HCT116 (cell line): ENCODE measurements around the gene DENND1A. TPM values are rescaled to one million over a fixed set of nuclear protein-coding genes. Genes with fewer than 3 reads are reported as not detected.

Experiments used
- ATAC-seq: fragments of 200-7000 bp; cut with Tn5 transposase; 2 replicates; pipeline ENCODE4 v1.9.1; 2020; ENCODE audit warnings: mild to moderate bottlenecking, moderate library complexity
- BruUV-seq: library from RNA; stranded (reverse); fragments of 400-500 nt; replicated peaks from 2 replicates; lab custom pipeline; 2021; lab: Mats Ljungman, UMichigan
- CTCF ChIA-PET: fragments of 300-600 bp; sonication (Branson Sonifier 250); formaldehyde crosslinking; loops from one replicate; lab custom pipeline; 2021; ENCODE audit warnings: antibody characterized with exemption; lab: Charles Lee
- POLR2A ChIA-PET: fragments of 300-600, 350-600 bp; sonication (Branson Sonifier 250); formaldehyde crosslinking; loops from one replicate; lab custom pipeline; 2021; ENCODE audit warnings: antibody characterized with exemption; lab: Charles Lee
- RAD21 ChIA-PET, 2 experiments: fragments of 300-600 bp; sonication (Branson Sonifier 250); formaldehyde crosslinking; loops; one replicate each; lab custom pipeline; 2023; ENCODE audit warnings: low total read pairs in 2 of 2; ENCODE audit not compliant: uncharacterized antibody in 2 of 2, unreplicated experiment in 2 of 2, low non-redundant PET in 1 of 2; lab: Charles Lee
- DNase-seq: peaks from one replicate; pipeline ENCODE4 v3.0.0-alpha.2; 2010; ENCODE audit warnings: low read depth, low spot score
- H2AFZ ChIP-seq: fragments of 200-600 bp; shearing (Covaris generic), sonication (generic); 2 replicates; pipeline ENCODE4 v1.6.1; 2017; ENCODE audit warnings: low read depth, mixed run types, mixed read lengths, antibody characterized with exemption, low read length; ENCODE audit not compliant: poor library complexity, severe bottlenecking
- H3K27ac ChIP-seq: 2 replicates; pipeline ENCODE4 v1.5.1; 2012; ENCODE audit warnings: low read depth, low read length
- H3K27me3 ChIP-seq: fragments of 200-600 bp; sonication (generic); 2 replicates; pipeline ENCODE4 v1.6.1; 2016; ENCODE audit warnings: mixed run types, low read length, mixed read lengths; ENCODE audit not compliant: insufficient read depth
- H3K36me3 ChIP-seq, 2 experiments: fragments of 200-500 bp in 1 of 2; fragments of 200-600 bp in 1 of 2; sonication (Bioruptor generic) in 1 of 2; sonication (generic) in 1 of 2; 2 replicates each; pipeline versions ENCODE4 v1.5.1 to v1.6.1; 2014 to 2016; ENCODE audit warnings: low read length in 2 of 2, inconsistent platforms in 1 of 2, mixed read lengths in 1 of 2, mixed run types in 1 of 2; ENCODE audit not compliant: insufficient read depth in 2 of 2, control insufficient read depth in 1 of 2
- H3K4me1 ChIP-seq, 2 experiments: fragments of 200-600 bp in 1 of 2; sonication (generic) in 1 of 2; 2 replicates each; pipeline versions ENCODE4 v1.5.1 to v1.6.1; 2012 to 2017; ENCODE audit warnings: low read length in 2 of 2, inconsistent platforms in 1 of 2, mild to moderate bottlenecking in 1 of 2, mixed read lengths in 1 of 2, mixed run types in 1 of 2, moderate library complexity in 1 of 2; ENCODE audit not compliant: insufficient read depth in 2 of 2, control insufficient read depth in 1 of 2
- H3K4me2 ChIP-seq: fragments of 200-600 bp; sonication (generic); 2 replicates; pipeline ENCODE4 v1.6.1; 2017; ENCODE audit warnings: mixed run types, low read length, mixed read lengths
- H3K4me3 ChIP-seq, 2 experiments: fragments of 200-600 bp in 1 of 2; sonication (generic) in 1 of 2; replicated peaks in 1 of 2; 2 replicates each; pipeline ENCODE4 v1.5.1; 2011 to 2016; ENCODE audit warnings: low read length in 2 of 2, control low read depth in 1 of 2, low read depth in 1 of 2, mild to moderate bottlenecking in 1 of 2, mixed read lengths in 1 of 2, mixed run types in 1 of 2
- H3K79me2 ChIP-seq: fragments of 200-600 bp; sonication (generic); 2 replicates; pipeline ENCODE4 v1.6.1; 2017; ENCODE audit warnings: mild to moderate bottlenecking, mixed run types, low read length, moderate library complexity, mixed read lengths; ENCODE audit not compliant: insufficient read depth
- H3K9ac ChIP-seq: fragments of 200-600 bp; sonication (generic); 2 replicates; pipeline ENCODE4 v1.6.1; 2016; ENCODE audit warnings: low read length, mixed read lengths
- H3K9me2 ChIP-seq: fragments of 200-600 bp; sonication (generic), shearing (Covaris generic); 2 replicates; pipeline ENCODE4 v1.6.1; 2017; ENCODE audit warnings: mixed run types, mild to moderate bottlenecking, moderate library complexity; ENCODE audit not compliant: insufficient read depth
- H3K9me3 ChIP-seq, 2 experiments: fragments of 200-500 bp in 1 of 2; fragments of 200-600 bp in 1 of 2; sonication (Bioruptor generic) in 1 of 2; sonication (generic) in 1 of 2; 2 replicates each; pipeline ENCODE4 v1.6.1; 2014 to 2017; ENCODE audit warnings: low read length in 2 of 2, mixed read lengths in 2 of 2, inconsistent platforms in 1 of 2, low read depth in 1 of 2, mild to moderate bottlenecking in 1 of 2, mixed run types in 1 of 2, moderate library complexity in 1 of 2; ENCODE audit not compliant: control insufficient read depth in 1 of 2, insufficient read depth in 1 of 2
- H4K20me1 ChIP-seq: fragments of 200-600 bp; sonication (generic), shearing (Covaris generic); 2 replicates; pipeline ENCODE4 v1.6.1; 2017; ENCODE audit warnings: mixed run types, mild to moderate bottlenecking, moderate library complexity; ENCODE audit not compliant: insufficient read depth
- CBX3 ChIP-seq: IDR thresholded peaks from 2 replicates; pipeline ENCODE4 v1.6.1; 2012; ENCODE audit warnings: low read depth
- JUND ChIP-seq: IDR thresholded peaks from 2 replicates; pipeline ENCODE4 v1.6.1; 2012
- POLR2A ChIP-seq: IDR thresholded peaks from 2 replicates; pipeline ENCODE4 v1.7.0; 2011; ENCODE audit warnings: borderline replicate concordance; ENCODE audit not compliant: insufficient read depth, insufficient read length; ENCODE audit errors: extremely low read depth
- POLR2AphosphoS5 ChIP-seq: IDR thresholded peaks from 2 replicates; pipeline ENCODE4 v1.6.1; 2011; ENCODE audit warnings: mild to moderate bottlenecking, low read depth, low read length, moderate library complexity
- REST ChIP-seq: IDR thresholded peaks from 2 replicates; pipeline ENCODE4 v1.6.1; 2012; ENCODE audit warnings: low read depth
- SRF ChIP-seq: IDR thresholded peaks from 2 replicates; pipeline ENCODE4 v1.6.1; 2012; ENCODE audit warnings: low read depth
- YY1 ChIP-seq: IDR thresholded peaks from 2 replicates; pipeline ENCODE4 v1.6.1; 2011; ENCODE audit warnings: low read length, low read depth, moderate library complexity, mild to moderate bottlenecking; ENCODE audit not compliant: insufficient replicate concordance; ENCODE audit errors: extremely low read depth
- intact Hi-C: fragments of 100-400 bp; cut with micrococcal nuclease; formaldehyde crosslinking; loops from 2 replicates; pipeline ENCODE4 v1.10.0; 2022
- total RNA-seq: library from RNA; stranded (reverse); gene quantifications from one replicate; pipeline ENCODE4 v1.2.1, GENCODE V29; 2021; ENCODE audit not compliant: unreplicated experiment
- TF ChIP-seq, protein P1 (sequence below): IDR thresholded peaks from 2 replicates; pipeline ENCODE4 v1.6.1; 2012
- TF ChIP-seq, protein P2 (sequence below), 3 experiments: fragments of 200-600 bp in 1 of 3; sonication (generic) in 1 of 3; IDR thresholded peaks in 2 of 3; conservative IDR thresholded peaks in 1 of 3; 2 replicates each; pipeline ENCODE4 v1.5.1; 2012 to 2017; ENCODE audit warnings: low read depth in 2 of 3, low read length in 2 of 3, antibody characterized with exemption in 1 of 3, borderline replicate concordance in 1 of 3, control low read depth in 1 of 3, mild to moderate bottlenecking in 1 of 3, mixed read lengths in 1 of 3, mixed run types in 1 of 3, moderate library complexity in 1 of 3; ENCODE audit not compliant: insufficient read depth in 1 of 3

Gene DENND1A
- total RNA-seq, 1 experiment from 2014 or later = 33.0 TPM

DNA sequence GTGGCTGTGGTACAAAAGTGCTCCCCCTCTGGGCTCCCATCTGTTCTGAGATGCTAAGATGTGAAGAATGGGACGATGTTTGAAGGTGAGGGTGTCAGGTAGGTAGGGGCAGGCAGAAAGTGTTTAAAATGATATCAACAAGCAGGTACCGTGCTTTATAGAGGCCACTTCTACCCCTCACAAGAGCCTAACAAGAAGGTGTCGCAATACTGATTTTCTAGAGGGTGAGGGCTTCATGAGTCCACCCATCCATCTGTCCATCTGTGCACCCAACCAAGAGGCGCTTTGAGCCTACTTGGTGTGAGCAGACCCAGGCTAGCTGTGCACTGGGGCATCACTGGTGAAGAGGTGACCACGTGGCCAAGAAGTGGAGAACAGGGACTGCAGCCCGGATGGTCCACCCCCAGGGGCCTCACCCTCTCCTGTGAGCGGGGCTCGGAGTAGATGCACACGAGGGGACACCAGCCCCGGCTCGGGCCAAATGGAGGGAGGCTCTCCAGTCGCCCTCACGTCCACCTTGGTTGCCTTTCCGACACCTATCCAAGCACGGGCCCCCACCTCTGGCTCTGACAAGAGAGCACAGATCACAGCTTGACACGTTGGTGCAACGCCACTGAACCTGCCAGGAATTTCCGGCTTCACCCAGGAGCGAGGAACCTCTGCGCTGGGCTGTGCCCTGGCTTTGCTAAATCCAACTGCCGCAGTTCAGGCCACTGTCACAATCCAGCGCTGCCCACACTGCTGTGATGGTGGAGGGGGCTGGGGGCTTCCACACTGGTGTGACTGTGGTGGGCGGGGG is 539.4 kb downstream of the DENND1A start:
- Histone ChIP-seq H3K27me3 (no peaks in the 10 kb centered on the region), H3K9me3 (no peaks in the 10 kb centered on the region), H3K27ac (no peak overlapping the region), H4K20me1 (no peaks in the 10 kb centered on the region), H2AFZ (no peak overlapping the region), H3K4me1 (no peaks in the 10 kb centered on the region), H3K9ac (no peak overlapping the region), H3K36me3 (no peaks in the 10 kb centered on the region), H3K9me2 (no peaks in the 10 kb centered on the region), H3K4me2 (no peak overlapping the region), H3K79me2 (no peaks in the 10 kb centered on the region), H3K4me3 (no peak overlapping the region)
- ChIA-PET RAD21 (no interaction called here), CTCF (no interaction called here), POLR2A (no interaction called here)
- intact Hi-C loops = no loop called here
- DNase-seq (no peak), ATAC-seq (no peak)
- BruUV-seq = no TSS peak
- TF ChIP-seq SRF = no peak
- TF ChIP-seq POLR2AphosphoS5 = no peak
- TF ChIP-seq, all 23 proteins: peak for 0

- POLR2A ChIA-PET = no interaction called here
- intact Hi-C loops = loop anchor here (5.0 kb wide), 1 partner anchor 307 kb away; no protein-coding TSS in a partner anchor
- TF ChIP-seq CBX3 (no peak), JUND (no peak), POLR2A (no peak), YY1 (no peak), REST (no peak)
- TF ChIP-seq, protein P1, sequence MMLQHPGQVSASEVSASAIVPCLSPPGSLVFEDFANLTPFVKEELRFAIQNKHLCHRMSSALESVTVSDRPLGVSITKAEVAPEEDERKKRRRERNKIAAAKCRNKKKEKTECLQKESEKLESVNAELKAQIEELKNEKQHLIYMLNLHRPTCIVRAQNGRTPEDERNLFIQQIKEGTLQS = no peak
- TF ChIP-seq, protein P2, sequence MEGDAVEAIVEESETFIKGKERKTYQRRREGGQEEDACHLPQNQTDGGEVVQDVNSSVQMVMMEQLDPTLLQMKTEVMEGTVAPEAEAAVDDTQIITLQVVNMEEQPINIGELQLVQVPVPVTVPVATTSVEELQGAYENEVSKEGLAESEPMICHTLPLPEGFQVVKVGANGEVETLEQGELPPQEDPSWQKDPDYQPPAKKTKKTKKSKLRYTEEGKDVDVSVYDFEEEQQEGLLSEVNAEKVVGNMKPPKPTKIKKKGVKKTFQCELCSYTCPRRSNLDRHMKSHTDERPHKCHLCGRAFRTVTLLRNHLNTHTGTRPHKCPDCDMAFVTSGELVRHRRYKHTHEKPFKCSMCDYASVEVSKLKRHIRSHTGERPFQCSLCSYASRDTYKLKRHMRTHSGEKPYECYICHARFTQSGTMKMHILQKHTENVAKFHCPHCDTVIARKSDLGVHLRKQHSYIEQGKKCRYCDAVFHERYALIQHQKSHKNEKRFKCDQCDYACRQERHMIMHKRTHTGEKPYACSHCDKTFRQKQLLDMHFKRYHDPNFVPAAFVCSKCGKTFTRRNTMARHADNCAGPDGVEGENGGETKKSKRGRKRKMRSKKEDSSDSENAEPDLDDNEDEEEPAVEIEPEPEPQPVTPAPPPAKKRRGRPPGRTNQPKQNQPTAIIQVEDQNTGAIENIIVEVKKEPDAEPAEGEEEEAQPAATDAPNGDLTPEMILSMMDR (IDR thresholded peaks at IDR 0.05 in 2 of 3, conservative IDR thresholded peaks at IDR 0.05 in 1 of 3; ENCODE audit: borderline replicate concordance in 1 of 3, insufficient read depth in 1 of 3, low read depth in 2 of 3, low read length in 2 of 3) = no peak
- Histone ChIP-seq H3K27me3 (no peaks in the 10 kb centered on the region), H3K9me3 (no peaks in the 10 kb centered on the region), H4K20me1 (no peaks in the 10 kb centered on the region), H3K4me2 (no peak overlapping the region), H2AFZ (no peak overlapping the region), H3K36me3 (no peaks in the 10 kb centered on the region), H3K79me2 (no peaks in the 10 kb centered on the region), H3K9me2 (no peaks in the 10 kb centered on the region), H3K9ac (no peak overlapping the region), H3K27ac (no peak overlapping the region), H3K4me1 (no peaks in the 10 kb centered on the region), H3K4me3 (no peak overlapping the region)
- CTCF ChIA-PET = no interaction called here
- ATAC-seq (no peak), DNase-seq (no peak)
- RAD21 ChIA-PET = no interaction called here
- BruUV-seq = no TSS peak
These were observed 540.2 kb downstream of the DENND1A start for GRCh38 chr9:123389698-123390097.
